Brain pericyte (primary cell): ENCODE measurements around the gene OR5W2.
"Not testable (repeated sequence)": the region's sequence is repeated elsewhere in the genome, so short reads cannot be mapped to it uniquely, and the experiment has no call there.

ENCODE experiments used
- DNase-seq: peaks from one replicate; pipeline ENCODE4 v3.0.0-alpha.2; 2012; ENCODE audit warnings: low read depth, low spot score

OR5W2 gene

GRCh38 chr11:55914482-55914881, at the start of gene OR5W2:
Gene OR5W2, minus strand, starts transcription at chr11:55914582. Its CDS starts 0 bp downstream, at chr11:55914582.
- DNase-seq: no peak

GRCh38 chr11:55956521-55956920, 42.1 kb upstream of the OR5W2 start:
- no peak for DNase-seq

GRCh38 chr11:55949330-55949729, 34.9 kb upstream of the OR5W2 start:
- DNase-seq: no peak

- DNase-seq: no peak
Measured at GRCh38 chr11:55942785-55943392, 28.5 kb upstream of the OR5W2 start.

- no peak for DNase-seq
Measured at GRCh38 chr11:55936300-55936699, 21.9 kb upstream of the OR5W2 start, which contains the start of gene OR5I1. Gene OR5I1, minus strand, starts transcription at chr11:55936400. Its CDS starts 0 bp downstream, at chr11:55936400.

GRCh38 chr11:55920537-55920936, 6.2 kb upstream of the OR5W2 start:
- no peak for DNase-seq

- DNase-seq: no peak
Measured at GRCh38 chr11:55902308-55902707, 12.1 kb downstream of the OR5W2 start.

- DNase-seq: no peak
Measured at GRCh38 chr11:55895216-55895615, 19.2 kb downstream of the OR5W2 start.

GRCh38 chr11:55885481-55885880, 28.9 kb downstream of the OR5W2 start:
- DNase-seq: not testable (repeated sequence)

GRCh38 chr11:55884995-55885394, 29.4 kb downstream of the OR5W2 start:
- not testable (repeated sequence) for DNase-seq

- not testable (repeated sequence) for DNase-seq
Measured at GRCh38 chr11:55882997-55883396, 31.4 kb downstream of the OR5W2 start, which contains the start of gene TRIM51. Gene TRIM51, plus strand, starts transcription at chr11:55883297. Its CDS starts 2,132 bp downstream, at chr11:55885429.

- DNase-seq: not testable (repeated sequence)
Measured at GRCh38 chr11:55873146-55873545, 41.2 kb downstream of the OR5W2 start.

GRCh38 chr11:55872731-55873130, 41.7 kb downstream of the OR5W2 start:
- not testable (repeated sequence) for DNase-seq

GRCh38 chr11:55867354-55867753, 47.0 kb downstream of the OR5W2 start:
- not testable (repeated sequence) for DNase-seq
